Ascending aorta (tissue), 2 donors: ENCODE data around the gene SFI1. TPM values are rescaled to one million over a fixed set of nuclear protein-coding genes. Genes with fewer than 3 reads are reported as not detected.

Source experiments
- DNase-seq, 2 donors: peaks; one replicate each; pipeline ENCODE4 v3.0.0-alpha.2; 2019; ENCODE audit warnings: low spot score in 2 of 2
- H3K27ac ChIP-seq, 2 donors: fragments of 200-600 bp; sonication (generic); one replicate each; pipeline ENCODE4 v1.5.1; 2016 to 2017; ENCODE audit warnings: mild to moderate bottlenecking in 1 of 2
- H3K27me3 ChIP-seq: fragments of 200-600 bp; sonication (generic); one replicate; pipeline ENCODE4 v1.5.1; 2017
- H3K36me3 ChIP-seq, 2 donors: fragments of 200-600 bp; sonication (generic); one replicate each; pipeline ENCODE4 v1.5.1; 2016
- H3K4me1 ChIP-seq, 2 donors: fragments of 200-600 bp; sonication (generic); one replicate each; pipeline ENCODE4 v1.5.1; 2016 to 2017; ENCODE audit warnings: mild to moderate bottlenecking in 1 of 2
- H3K4me3 ChIP-seq, 2 donors: fragments of 200-600 bp; sonication (generic); one replicate each; pipeline ENCODE4 v1.5.1; 2016 to 2017; ENCODE audit warnings: mild to moderate bottlenecking in 1 of 2
- H3K9me3 ChIP-seq, 2 donors: fragments of 200-600 bp; sonication (generic); one replicate each; pipeline ENCODE4 v1.5.1; 2016
- CTCF ChIP-seq, 3 experiments: fragments of 200-600 bp in 2 of 3; fragments of 450-650 bp in 1 of 3; sonication (generic) in 2 of 3; IDR thresholded peaks; one replicate each; pipeline ENCODE4 v1.5.1; 2016 to 2019; ENCODE audit warnings: antibody characterized with exemption in 3 of 3, mild to moderate bottlenecking in 1 of 3, moderate library complexity in 1 of 3
- intact Hi-C: fragments of 100-400 bp; cut with DNase I; formaldehyde crosslinking; loops from one replicate; pipeline ENCODE4 v1.15.1; 2023
- total RNA-seq: library from RNA; depleted of rRNA; stranded (reverse); fragments of >200 nt; gene quantifications from one replicate; pipeline ENCODE4 v1.1.0, GENCODE V29; 2016

The SFI1 gene
- total RNA-seq, 1 donor from 2014 or later, result 31.0 TPM

GRCh38 chr22:31604137-31604705, 107.9 kb downstream of the SFI1 start:
- Histone ChIP-seq H3K4me1 (peaks cover 0 to 4% of the 10 kb centered on the region in 2 donors), H3K4me3 (no peak overlapping the region), H3K27ac (no peak overlapping the region), H3K36me3 (peaks cover 0 to 10% of the 10 kb centered on the region in 2 donors), H3K9me3 (no peaks in the 10 kb centered on the region), H3K27me3 (no peaks in the 10 kb centered on the region)
- DNase-seq, result no peak
- intact Hi-C loops, result no loop called here
- no peak for TF ChIP-seq CTCF (IDR thresholded peaks at IDR 0.05)

GRCh38 chr22:31604746-31605705, 108.7 kb downstream of the SFI1 start:
- TF ChIP-seq CTCF (IDR thresholded peaks at IDR 0.05), result no peak
- DNase-seq, result no peak
- H3K27me3 ChIP-seq, result no peaks in the 10 kb centered on the region
- H3K4me3 ChIP-seq, result no peak overlapping the region
- H3K36me3 ChIP-seq, result peaks cover 0 to 10% of the 10 kb centered on the region in 2 donors
- H3K9me3 ChIP-seq, result no peaks in the 10 kb centered on the region
- H3K27ac ChIP-seq, result no peak overlapping the region
- H3K4me1 ChIP-seq, result peaks cover 0 to 4% of the 10 kb centered on the region in 2 donors
- intact Hi-C loops, result no loop called here

GRCh38 chr22:31605851-31606585, 109.7 kb downstream of the SFI1 start:
- TF ChIP-seq CTCF (IDR thresholded peaks at IDR 0.05), result no peak
- Histone ChIP-seq H3K27ac (no peak overlapping the region), H3K9me3 (no peaks in the 10 kb centered on the region), H3K4me1 (peaks cover 0 to 4% of the 10 kb centered on the region in 2 donors), H3K36me3 (peaks cover 0 to 12% of the 10 kb centered on the region in 2 donors), H3K27me3 (no peaks in the 10 kb centered on the region), H3K4me3 (no peak overlapping the region)
- DNase-seq, result no peak
- intact Hi-C loops, result no loop called here

- no peak for DNase-seq
- intact Hi-C loops, result no loop called here
- no peaks in the 10 kb centered on the region for H3K4me1 ChIP-seq
- no peak overlapping the region for H3K4me3 ChIP-seq
- H3K9me3 ChIP-seq, result no peaks in the 10 kb centered on the region
- no peak overlapping the region for H3K27ac ChIP-seq
- peaks cover 0 to 20% of the 10 kb centered on the region in 2 donors for H3K36me3 ChIP-seq
- TF ChIP-seq CTCF (IDR thresholded peaks at IDR 0.05), result no peak
- no peaks in the 10 kb centered on the region for H3K27me3 ChIP-seq
These were observed 111.4 kb downstream of the SFI1 start for GRCh38 chr22:31607696-31608095.

- TF ChIP-seq CTCF (IDR thresholded peaks at IDR 0.05), result no peak
- Histone ChIP-seq H3K9me3 (no peaks in the 10 kb centered on the region), H3K36me3 (peaks cover 6 to 19% of the 10 kb centered on the region in 2 donors), H3K4me1 (no peaks in the 10 kb centered on the region), H3K27me3 (no peaks in the 10 kb centered on the region), H3K27ac (no peak overlapping the region), H3K4me3 (no peak overlapping the region)
- intact Hi-C loops, result no loop called here
- no peak for DNase-seq
These were observed 113.4 kb downstream of the SFI1 start for GRCh38 chr22:31609716-31610115.
